ENCODE measurements around the gene ADGRA3. TPM values are rescaled to one million over a fixed set of nuclear protein-coding genes. Genes with fewer than 3 reads are reported as not detected.

Gene ADGRA3
- total and polyA plus RNA-seq, 2 of the 13 experiments (the other 11 are each of a cell fraction or from before 2014, with no cell fraction given): 32.2 to 40.8 TPM

- no peak for FAIRE-seq
- ChIA-PET CTCF (ENCODE audit: low intra/inter-chr PET ratio, low total read pairs) (no interaction called here), POLR2A (interaction anchor here (1.0 kb wide), 1 partner anchor 14 kb away, joined by 3 read pairs; no protein-coding TSS in a partner anchor)
- peaks cover 58% of the 10 kb centered on the region for H3K79me2 ChIP-seq (ENCODE audit: insufficient read depth, low read length)
- H3K4me1 ChIP-seq (ENCODE audit: insufficient read depth, low read length): peaks cover 25% of the 10 kb centered on the region
- no peaks in the 10 kb centered on the region for H3K36me3 ChIP-seq (replicated peaks in 1 of 2; ENCODE audit: control insufficient read depth in 1 of 2, insufficient read depth in 2 of 2, low read length in 2 of 2)
- WGBS (ENCODE audit: low lambda C conversion rate): 84% methylated on average over 6 of the region's 6 CpGs
- no peak for ATAC-seq
- no peak overlapping the region for H3K27ac ChIP-seq (ENCODE audit: extremely low read length, insufficient read depth, low read length)
- H3K9ac ChIP-seq (ENCODE audit: insufficient read depth, low read depth, low read length): no peak overlapping the region
- intact Hi-C loops (cut with micrococcal nuclease; ENCODE audit: unreplicated experiment) (no loop called here), in situ Hi-C loops (cut with HindIII; ENCODE audit: extremely low pct_ligation_motif_present, low pct_unique_long_range_greater_than_20kb) (no loop called here)
- no peak for DNase-seq (ENCODE audit: low spot score)
- H4K20me1 ChIP-seq (ENCODE audit: insufficient read depth, low read length): peaks cover 8% of the 10 kb centered on the region
- H2AFZ ChIP-seq (ENCODE audit: low read length): no peak overlapping the region
- no TSS peak for BruUV-seq (replicated peaks)
- H3K4me3 ChIP-seq (replicated peaks in 1 of 3; ENCODE audit: insufficient read depth in 1 of 3, low read depth in 2 of 3, low read length in 3 of 3): no peak overlapping the region
- TF ChIP-seq ZNF609 (CRISPR knock-in tag; IDR thresholded peaks at IDR 0.05; ENCODE audit: borderline replicate concordance) (no peak), TFAP4 (IDR thresholded peaks at IDR 0.05; ENCODE audit: borderline replicate concordance, low read depth) (0 out of 2 replicates have a peak, but pooled peaks have one; percentile 18)
- H3K27me3 ChIP-seq (ENCODE audit: control insufficient read depth in 1 of 2, insufficient read depth in 2 of 2, low read length in 2 of 2): no peaks in the 10 kb centered on the region
- no peak overlapping the region for H3K4me2 ChIP-seq (ENCODE audit: low read depth, low read length)
- H3K9me3 ChIP-seq (ENCODE audit: low read length): no peaks in the 10 kb centered on the region
Measured at GRCh38 chr4:22500831-22501714, 14.8 kb downstream of the ADGRA3 start.
